Measurements from ENCODE around the gene GUCA1A.
"Not testable (repeated sequence)": the region's sequence is repeated elsewhere in the genome, so short reads cannot be mapped to it uniquely, and the experiment has no call there.

GUCA1A gene

DNA sequence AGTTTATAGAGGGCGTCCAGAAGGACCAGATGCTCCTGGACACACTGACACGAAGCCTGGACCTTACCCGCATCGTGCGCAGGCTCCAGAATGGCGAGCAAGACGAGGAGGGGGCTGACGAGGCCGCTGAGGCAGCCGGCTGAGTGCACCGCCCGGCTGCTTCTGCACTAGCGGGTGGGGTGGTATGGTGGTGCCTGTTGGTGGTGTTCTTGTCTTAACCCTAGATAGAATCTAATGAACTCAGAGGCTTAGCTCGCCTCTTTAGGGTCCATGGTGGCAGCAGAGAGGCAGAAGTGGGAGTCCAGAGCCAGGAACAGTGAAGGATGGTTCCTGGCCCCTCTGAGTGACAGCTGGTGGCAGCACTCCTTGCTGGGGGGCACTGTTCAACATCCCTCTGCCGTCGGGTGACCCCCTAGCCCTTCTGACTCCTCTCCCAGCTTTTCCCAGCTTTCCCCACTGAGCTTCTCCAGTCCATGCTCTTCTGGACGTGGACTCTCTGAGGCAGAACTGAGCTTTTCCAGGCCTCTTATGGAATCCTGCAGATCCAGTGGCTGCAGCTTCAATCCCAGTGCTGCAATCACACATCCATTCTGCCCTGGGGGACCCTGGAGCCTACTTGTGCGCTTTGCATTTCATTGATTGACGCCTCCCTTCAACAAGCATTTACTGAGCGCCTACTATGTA, 6.2 kb downstream of the GUCA1A start:
- no peak for DNase-seq

DNA sequence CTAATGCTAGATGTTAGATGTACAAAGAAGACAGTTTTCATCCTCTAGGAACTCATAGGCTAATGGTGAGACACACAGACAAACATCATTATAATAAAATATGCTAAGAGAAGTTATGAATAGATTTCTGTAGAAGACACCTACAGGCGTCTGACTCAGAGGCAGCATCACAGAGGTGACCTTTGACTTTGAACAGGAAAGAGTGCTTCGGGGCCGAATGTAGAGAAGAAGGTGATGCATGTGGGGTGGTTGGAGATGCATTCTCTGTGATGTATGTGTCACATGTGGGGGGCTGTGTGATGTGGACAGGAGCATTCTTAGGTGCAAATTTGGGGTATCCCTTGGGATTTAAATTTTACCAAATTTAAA, 6.8 kb downstream of the GUCA1A start:
- DNase-seq = no peak

DNA sequence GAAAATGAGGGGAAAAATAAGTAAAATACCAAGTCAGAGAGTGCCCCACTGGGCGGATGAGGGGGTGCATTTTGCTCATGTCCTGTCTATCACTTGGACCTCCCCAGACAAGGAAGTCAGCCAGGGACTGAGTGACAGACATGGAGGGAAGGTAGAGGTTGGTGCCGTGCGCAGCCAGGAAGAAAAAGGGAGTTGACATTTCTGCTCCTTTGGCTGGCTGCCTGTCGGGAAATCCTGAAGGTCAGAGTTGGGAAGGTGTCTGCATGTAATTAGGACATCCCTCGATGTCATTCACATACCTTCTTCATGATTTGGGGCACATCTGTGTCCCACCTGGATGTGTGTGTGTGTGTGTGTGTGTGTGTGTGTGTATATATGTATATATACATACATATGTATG, 8.9 kb downstream of the GUCA1A start:
- DNase-seq = no peak

DNA sequence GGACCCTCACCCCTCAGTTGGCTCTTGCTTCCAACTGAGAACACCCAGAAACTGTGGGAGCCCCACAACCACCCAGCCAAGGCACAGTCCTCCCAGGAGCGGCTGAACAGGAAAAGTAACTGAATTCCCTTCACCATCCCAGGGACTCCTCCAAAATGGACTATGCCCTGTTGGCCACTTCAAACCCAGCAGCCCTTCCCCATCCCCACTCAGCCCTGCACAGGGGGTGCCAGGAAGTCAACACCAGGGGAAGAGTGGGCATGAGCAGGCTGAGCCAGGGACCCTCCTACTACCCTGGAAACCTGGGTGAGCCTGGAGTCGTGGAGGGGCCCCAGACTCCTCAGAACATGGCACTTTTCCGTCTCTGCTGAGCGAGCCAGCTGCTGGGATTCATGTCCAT, 11.3 kb downstream of the GUCA1A start:
- DNase-seq = no peak

DNA sequence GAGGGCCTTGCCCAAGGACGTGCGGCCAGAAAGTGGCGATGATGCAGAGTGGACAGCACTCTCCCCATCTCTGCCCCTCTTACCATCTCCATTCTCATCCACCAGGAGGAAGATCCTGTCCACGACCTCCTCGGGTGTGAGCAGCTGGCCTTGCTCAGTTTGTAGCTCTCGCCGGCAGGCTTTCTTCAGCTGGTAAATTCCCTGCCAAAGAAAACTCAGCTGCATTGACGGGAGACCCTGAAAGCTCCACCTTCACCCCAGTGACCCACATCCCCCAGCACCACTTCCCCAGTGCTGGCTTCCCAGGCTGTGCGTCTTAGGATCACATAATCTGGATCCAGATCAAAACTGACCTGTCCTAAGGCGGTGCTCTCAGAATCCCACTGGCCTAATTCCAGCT, 12.4 kb downstream of the GUCA1A start:
- no peak for DNase-seq

DNA sequence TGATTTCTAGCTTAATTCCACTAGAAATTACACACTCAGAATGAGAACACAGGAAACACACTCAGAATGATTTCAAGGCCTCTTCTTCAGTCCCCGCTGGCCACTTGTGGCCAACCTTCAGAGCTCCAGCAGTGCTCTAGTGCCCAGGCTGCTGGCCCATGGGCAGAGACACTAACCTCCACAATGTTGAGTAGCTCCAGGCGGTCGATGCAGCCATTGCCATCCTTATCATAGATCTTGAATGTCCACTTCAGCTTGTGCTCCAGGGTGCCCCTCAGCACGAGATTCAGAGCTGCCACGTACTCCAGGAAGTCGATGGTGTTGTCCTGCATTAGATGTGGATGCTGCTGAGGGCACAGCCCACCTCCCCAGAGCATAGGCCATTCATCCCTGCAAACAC, 15.2 kb downstream of the GUCA1A start:
- no peak for DNase-seq

DNA sequence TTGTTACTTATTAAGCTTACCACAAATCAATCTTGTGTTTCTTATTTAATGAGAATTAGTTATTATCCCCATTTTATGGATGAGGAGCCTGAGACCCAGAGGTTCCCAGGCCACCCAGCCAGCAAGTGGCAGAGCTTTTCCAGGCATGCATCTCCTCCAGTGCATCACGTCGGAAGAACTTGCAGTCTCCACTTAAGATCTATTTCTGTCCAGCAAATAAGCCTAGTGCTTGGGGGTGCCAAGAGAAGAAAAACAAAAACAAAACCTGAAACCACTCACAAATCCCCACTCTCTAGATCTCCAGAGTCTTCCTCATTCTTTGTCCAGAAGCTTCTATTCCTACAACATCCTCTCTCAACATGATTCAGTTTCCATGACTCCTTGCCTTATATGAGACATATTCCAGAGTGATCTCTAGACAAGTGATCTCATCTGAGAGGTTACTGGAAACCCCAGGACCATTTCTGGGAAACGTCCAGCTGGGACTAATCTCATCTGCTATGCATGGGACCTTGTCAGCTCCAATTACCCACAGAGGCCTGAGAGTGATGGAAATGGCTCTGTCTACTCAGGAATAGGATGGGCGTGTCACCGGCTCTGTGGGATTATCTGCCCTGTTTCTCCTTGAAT, 17.5 kb downstream of the GUCA1A start:
- no peak for DNase-seq

DNA sequence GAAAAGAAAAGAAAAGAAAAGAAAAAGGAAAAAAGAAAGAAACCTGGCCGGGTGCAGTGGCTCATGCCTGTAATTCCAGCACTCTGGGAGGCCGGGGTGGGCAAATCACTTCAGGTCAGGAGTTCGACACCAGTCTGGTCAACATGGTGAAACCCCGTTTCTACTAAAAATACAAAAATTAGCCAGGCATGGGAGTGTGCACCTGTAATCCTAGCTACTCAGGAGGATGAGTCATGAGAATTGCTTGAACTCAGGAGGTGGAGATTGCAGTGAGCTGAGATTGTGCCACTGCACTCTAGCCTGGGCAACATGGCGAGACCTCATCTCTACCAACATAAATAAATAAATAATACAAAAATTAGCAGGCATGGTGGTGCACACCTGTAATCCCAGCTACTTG, 19.2 kb downstream of the GUCA1A start:
- DNase-seq = not testable (repeated sequence)

DNA sequence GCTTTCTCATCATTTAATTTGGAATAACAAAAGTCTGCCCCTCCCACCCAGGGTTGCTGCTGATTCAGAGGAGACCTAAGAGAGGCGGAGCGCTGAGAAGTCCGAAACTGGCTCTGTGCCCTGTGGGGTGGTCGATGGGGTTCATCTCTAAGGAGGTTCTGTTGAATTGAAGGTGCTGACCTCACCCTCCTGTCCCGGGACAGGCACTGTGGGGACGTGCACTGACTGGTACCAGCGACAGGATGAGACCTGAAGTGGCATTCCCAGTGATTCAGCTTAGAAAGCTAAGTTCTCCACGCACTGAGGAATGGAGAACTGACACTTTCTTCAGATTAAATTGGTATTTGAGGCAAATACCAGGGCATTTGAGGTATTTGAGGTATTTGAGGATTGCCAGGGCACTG, 20.3 kb downstream of the GUCA1A start:
- no peak for DNase-seq

DNA sequence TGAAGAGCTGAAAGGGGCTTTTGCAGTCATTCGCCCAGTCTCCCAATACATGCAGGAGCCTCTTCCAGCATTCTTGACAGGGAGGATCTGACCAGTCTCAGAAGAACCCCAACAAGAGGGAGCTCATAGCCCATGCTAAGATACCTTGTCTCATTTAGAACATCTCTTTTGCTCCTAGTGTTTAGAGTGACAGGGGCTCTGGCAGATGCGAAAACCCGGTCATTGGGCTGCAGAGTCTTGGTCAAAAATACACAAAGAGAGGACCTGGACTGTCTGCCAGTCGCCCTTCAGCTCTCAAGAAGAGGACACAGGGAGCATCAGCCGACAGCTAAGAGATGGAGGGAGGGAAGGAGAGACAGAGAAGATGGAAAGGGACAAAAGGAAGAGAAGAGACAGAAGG, 20.9 kb downstream of the GUCA1A start:
- DNase-seq = no peak

DNA sequence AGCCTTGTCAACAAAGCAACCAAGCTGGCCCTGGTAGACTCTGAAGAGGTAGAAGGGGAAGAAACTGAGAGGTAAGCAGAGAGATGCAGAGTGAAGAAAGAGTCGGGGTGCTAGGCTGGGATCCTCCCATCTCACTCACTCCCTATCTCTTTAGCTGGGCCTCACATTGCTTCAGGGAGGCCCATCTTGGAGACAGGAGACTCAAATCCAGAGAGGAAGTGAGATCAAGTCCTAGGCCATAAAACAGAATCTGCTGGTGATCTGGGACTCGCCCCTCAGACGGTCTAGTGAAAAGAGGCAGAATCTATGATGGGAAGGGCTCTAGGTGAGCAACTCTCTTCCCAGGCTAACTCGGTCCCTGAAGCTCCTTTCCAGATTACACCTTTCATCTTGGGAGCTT, 22.3 kb downstream of the GUCA1A start:
- no peak for DNase-seq

DNA sequence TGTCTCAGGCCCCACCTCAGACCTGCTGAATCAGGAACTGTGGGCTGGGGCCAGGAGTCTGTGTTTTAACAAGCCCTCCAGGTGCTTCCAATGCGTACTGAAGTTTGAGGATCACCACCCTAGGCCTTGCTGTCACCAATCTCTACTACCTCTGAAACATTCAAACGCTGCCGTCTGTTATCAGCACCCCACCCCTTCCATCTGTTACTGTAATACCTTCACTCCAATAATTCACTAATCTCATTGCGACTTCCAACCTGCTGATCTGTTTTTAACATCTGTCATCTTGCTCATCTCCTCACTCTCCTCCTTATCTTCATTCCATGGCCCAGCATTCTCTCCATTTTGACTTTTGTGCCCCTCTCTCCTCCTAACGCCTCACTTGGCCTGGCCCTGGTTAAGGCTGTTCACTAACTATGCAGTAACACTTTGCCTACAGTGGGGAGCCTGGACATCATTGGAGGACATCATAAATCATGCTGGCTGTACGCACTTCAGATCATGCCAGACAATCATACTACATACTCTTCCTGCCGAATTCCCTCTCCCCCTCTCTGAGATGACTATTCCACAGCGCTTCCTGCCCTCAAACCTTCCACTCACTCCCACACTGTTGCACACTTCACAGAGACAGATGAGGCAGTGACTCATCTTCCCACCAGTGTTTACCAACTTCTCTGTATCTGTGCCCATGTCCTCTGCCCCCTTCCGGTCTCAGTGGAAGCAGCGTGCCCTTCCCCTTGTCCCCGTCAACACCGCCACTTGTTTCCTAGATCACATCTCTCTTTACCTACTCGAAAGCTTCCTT, 24.6 kb downstream of the GUCA1A start:
- no peak for DNase-seq

DNA sequence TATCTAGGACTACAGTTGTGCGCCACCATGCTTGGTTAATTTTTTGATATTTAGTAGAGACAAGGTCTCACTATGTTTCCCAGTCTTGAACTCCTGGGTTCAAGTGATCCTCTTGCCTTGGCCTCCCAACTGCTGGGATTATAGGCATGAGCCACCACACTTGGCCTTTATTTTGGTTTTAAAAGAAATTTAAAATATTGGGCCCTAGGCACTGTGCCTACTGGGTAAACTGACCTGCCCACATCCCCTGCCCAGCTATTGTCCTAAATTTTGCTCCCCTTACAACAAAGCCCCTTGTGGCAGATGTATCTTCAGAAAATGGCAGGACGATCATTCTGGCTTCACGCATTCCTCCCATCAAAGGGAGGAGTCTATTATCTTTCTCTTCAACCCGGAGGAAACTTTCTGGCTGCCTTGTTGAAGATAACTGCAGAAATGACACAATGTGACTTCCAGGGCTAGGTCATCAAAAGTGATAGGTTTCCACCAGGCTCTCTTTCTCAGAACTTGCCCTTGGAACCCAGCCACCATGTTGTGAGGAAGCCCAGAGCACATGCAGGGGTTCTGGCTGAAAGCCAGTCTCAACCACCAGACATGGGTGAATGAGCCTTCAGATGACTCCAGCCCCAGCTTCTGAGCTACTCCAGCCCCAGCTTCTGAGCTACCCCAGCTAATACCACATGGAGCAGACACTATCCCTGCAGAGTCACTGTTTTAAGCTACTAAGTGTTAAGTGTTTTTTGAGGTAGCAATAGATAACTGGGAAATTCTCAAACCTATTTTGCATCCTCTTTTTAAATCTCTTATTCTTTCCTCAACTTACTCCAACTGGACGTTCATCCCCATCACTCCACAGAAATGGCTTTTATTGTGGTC, 26.2 kb downstream of the GUCA1A start:
- no peak for DNase-seq

DNA sequence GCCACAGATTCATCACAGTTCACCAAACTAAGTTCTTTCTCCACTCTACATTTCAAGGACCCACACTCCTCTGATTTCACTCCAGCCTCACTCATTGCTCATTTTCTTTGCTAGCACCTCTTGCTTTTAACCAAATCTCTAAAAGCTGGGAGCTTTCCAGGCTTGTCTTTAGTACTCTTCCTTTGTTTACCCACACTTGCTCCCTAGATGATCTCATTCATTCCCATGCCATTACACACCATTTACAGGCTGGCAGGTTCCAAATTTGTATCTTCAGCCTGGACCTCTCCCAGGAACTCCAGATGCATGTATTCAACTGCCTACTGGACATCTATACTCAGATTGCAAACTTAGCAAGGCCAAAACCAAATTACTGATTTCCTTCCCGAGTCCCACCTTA, 26.9 kb downstream of the GUCA1A start:
- no peak for DNase-seq

DNA sequence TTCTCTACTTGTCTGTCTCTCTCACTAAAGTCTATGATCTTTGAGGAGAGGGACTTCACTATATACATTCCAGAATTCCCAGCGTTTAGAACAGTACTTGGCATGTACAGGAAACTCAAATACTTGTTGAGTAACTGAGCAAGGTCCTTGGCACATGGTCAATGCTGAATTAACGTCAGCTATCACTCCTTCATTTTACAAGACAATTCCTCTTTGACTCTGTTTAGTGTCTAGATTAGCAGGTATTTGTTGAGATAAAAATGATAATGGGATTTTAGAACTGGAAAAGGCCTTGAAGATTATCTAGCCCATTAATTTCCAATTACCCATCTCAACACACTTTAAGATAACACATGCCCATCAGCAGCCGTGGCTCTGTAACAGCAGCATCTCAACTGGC, 28.2 kb downstream of the GUCA1A start:
- DNase-seq = no peak

DNA sequence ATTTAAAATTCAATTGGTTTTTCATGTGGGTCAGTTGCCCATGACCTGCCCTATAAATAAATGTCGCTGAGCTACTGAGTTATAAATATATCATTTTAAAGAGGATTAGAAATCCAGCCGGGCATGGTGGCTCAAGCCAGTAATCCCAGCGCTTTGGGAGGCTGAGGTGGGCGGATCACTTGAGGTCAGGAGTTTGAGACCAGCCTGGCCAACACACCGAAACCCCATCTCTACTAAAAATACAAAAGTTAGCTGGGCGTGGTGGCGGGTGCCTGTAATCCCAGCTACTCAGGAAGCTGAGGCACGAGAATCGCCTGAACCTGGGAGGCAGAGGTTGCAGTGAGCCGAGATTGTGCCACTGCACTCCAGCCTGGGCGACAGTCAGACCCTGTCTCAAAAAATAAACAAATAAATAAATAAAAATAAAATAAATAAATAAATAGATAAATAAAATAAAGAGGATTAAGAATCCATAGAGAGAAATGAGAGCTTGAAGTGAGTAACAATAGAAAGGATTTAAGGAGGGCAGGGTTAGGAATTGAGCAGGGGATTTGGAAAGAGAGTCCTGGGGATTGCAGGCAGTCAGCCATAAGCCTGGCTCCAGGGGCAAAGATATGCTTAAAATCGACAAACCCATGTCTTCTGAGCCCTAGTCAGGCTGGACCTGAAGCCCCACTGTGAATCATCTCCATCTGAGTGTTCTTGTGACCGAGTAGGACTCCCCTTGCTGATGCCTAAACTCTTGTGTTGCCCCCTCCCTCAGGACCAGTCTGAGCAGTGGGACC, 29.2 kb downstream of the GUCA1A start:
- not testable (repeated sequence) for DNase-seq

DNA sequence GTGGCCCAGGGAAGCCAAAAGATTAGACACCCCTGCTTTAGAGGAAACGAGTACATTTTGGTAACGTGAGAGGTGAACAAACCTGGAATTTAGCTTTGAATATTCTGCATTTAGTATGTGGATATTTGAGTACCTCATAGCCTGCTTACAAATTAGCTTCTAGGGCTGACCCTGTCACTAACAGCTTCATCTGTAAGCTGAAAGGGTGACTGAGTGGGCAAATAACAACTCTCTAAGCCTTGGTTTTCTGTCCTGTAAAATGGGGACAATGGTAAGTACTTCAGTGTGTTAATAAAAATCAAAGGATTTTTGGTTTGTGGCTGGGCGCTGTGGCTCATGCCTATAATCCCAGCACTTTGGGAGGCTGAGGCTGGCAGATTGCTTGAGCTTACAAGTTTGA, 30.0 kb downstream of the GUCA1A start:
- DNase-seq = no peak

DNA sequence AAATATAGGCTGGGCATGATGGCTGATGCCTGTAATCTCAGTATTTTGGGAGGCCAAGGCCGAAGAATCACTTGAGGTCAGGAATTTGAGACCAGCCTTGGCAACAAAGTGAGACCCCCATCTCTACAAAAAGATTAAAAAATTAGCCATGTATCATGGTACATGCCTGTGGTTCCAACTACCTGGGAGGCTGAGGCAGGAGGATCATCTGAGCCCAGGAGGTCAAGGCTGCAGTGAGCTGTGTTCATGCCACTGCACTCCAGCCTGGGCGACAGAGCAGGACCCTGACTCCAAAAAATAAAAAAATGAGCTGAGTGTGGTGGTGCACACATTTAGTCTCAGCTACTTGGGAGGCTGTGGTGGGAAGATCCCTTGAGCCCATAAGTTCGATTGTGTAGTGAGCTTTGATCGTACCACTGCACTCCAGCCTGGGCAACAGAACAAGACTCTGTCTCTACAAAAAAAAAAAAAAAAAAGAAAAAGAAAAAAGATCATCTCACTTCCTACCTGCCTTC, 31.7 kb downstream of the GUCA1A start:
- DNase-seq = no peak

DNA sequence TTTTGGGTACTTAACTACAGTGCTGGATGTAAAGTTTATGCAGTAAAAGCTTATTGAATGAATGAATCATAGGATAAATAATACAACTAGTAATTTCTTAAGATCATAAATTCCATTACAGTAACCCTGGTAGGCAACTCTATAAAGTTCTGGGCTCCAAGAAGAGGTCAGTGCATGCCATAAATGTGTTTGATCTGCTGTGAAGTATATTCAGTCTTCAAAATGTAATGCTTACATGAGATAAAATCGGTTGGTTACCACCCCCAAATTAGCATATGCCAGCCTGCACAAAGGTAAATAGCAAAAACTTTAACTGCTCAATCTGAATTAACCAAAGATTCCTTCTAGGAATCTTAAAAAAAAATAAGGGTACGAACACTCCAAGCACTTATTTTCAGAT, 34.4 kb downstream of the GUCA1A start:
- not testable (repeated sequence) for DNase-seq

DNA sequence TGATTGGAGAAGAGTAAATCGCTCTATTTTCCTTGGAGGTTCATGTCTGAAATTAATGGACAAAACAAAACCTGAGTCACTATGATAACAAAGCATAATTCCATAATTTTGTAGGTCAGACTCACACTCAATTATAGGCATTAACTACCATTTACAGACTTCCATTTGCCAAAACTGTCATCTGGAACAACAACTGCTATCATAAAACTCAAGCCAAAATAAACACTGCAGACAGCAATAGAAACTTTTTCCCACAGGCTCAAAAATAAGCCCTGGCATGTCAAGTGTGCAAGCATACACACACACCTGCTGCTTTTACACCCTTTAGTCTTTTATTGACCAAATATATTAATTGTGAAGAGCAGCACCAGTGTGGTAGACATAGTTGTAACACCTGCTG, 37.4 kb downstream of the GUCA1A start:
- peak; percentile 25 for DNase-seq

DNA sequence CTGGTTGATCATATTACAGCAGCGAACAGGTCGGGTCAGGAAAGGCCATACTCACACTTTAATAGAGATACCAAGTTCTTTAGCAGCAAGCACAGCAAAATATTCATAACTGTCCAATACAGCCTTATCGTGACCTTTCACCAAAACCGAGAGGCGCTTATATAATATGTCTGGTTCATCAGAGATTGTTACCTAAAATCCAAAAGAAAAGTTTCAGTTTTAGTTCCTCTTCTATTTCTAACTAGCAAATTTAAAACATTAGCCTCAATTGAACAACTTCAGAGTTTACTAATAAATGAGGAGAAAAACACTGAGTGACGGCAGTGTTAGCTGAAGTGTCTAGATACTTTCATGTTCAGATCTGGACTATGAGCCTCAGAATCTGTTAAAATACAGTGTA, 38.6 kb downstream of the GUCA1A start:
- no peak for DNase-seq

DNA sequence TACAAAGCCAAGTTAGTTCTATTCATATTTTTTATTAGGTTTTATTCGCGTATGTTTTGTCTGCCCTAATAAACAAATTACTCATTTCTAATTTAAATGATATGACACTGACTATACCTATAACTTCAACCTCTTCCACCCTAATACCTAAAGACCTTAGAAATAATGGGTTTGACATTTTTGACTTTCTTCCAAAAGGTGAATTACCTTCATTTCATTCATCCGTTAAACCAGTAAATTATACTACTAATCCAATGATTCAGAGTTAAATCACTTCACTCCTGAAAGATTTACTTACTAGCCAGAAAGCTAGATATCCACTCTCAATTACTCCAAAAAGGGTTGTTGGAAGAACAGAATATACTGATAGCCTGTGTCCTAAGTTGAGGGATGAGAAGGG, 39.3 kb downstream of the GUCA1A start:
- DNase-seq = no peak
